Activated CD8-positive, alpha-beta memory T cell treated with anti-CD3 and anti-CD28 coated beads for 36 hours (primary cell): Measurements from ENCODE around the gene ITGBL1. TPM values are rescaled to one million over a fixed set of nuclear protein-coding genes. Genes with fewer than 3 reads are reported as not detected.
"Not testable (repeated sequence)": the region's sequence is repeated elsewhere in the genome, so short reads cannot be mapped to it uniquely, and the experiment has no call there.

Experiments used
- CTCF ChIA-PET: fragments of 350-600 bp; sonication (Branson Sonifier 250); formaldehyde crosslinking; loops from one replicate; lab custom pipeline; 2021; ENCODE audit warnings: antibody characterized with exemption; lab: Charles Lee
- POLR2A ChIA-PET: fragments of 350-600 bp; sonication (Branson Sonifier 250); formaldehyde crosslinking; loops from one replicate; lab custom pipeline; 2021; ENCODE audit warnings: antibody characterized with exemption; lab: Charles Lee
- total RNA-seq, 2 experiments: library from RNA; stranded (reverse); gene quantifications; one replicate each; pipeline ENCODE4 v1.2.3, GENCODE V29; 2021

The ITGBL1 gene
- total RNA-seq, 2 experiments from 2014 or later, result not detected

DNA sequence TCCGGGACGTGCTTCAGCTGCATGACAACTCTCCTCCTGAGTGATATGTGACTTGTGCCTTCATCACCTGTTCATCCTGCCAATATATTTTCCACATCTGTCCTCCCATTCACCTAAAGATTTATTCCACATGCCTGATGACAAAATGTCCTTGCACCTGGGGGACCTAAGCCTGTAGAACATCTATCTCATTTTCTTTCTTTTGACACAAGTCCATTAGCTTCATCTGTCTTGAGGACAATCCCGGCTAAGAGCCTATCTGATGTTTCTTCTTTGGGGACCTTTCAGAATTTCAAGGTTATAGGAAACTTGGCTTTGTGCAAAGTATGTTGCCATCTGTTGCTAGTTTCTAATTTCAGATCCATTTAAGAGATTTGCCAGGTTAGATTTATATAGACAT, 41.1 kb downstream of the ITGBL1 start:
- CTCF ChIA-PET, result no interaction called here
- POLR2A ChIA-PET, result no interaction called here

DNA sequence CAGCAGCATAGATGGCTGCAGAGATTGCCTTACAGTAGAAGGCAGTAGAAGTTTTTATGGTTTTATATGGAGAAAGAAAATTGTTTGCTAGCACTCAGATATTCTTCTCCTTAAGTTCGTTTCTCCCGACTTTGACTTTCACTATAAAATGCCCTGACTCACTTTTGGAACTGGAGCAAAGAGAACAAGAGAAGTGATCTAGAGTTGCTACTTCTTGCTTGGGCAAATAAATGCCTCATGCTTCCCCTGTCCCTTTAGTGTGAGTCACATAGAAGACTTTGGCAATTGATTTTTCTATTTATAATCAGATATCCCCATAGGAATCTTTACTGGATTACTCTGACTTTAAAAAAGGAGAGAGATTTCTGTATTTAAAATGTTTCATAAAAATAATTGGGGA, 46.9 kb downstream of the ITGBL1 start:
- CTCF ChIA-PET, result no interaction called here
- POLR2A ChIA-PET, result no interaction called here

DNA sequence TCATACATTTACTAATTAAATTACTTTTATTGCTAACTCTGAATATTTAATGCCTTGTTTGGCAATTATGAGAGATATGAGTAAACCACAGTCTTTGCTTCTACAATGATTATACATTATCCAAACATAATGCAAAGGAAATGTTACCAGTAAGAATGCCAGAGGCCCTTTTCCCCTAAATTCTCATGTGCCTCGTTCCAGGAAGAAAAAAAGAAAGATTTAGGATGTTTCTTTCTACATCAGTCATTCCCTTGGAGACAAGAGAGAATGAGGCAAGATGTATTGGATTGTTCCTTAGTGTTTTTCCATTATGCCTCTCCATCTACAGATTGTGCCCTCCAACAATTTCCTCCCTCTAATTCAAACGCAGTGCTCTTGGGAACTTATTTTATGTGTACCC, 50.1 kb downstream of the ITGBL1 start:
- ChIA-PET POLR2A (no interaction called here), CTCF (no interaction called here)

DNA sequence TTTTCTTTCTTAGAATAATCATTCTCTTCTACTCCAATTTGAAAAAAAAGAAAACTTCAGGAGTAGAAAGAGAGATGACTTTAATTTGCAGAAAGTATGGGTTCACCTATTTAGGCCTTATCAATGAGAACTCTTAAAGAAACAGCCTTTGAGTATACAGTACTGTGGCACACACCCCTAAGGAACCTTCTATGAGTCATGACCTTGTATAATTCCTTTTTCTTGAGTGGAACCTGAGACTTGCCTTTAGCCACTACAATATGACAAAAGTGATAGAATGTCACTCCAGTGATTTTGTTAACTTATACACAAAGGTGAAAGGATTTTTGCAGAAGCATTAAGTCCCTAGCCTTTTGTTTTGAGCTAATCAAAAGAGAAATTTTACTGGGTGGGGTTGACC, 58.7 kb downstream of the ITGBL1 start:
- ChIA-PET POLR2A (no interaction called here), CTCF (no interaction called here)

DNA sequence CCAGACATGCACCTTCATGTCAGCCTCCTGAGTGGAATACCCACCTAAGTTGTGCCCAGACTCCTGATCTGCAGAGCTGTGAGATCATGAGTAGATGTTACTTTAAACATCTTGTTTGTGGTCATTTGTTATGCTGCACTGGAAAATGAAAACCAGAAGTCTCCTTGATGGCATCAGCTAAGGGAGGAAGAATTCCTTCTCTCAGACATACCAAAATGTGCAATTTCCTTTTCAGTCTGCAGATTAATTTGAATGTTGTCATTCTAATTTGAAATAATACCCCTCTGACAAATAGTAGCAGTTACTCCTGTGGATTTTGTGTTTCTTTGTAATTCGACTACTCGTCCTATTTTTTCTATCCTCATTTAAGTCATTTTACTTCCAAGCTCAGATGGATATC, 59.3 kb downstream of the ITGBL1 start:
- ChIA-PET CTCF (no interaction called here), POLR2A (no interaction called here)

DNA sequence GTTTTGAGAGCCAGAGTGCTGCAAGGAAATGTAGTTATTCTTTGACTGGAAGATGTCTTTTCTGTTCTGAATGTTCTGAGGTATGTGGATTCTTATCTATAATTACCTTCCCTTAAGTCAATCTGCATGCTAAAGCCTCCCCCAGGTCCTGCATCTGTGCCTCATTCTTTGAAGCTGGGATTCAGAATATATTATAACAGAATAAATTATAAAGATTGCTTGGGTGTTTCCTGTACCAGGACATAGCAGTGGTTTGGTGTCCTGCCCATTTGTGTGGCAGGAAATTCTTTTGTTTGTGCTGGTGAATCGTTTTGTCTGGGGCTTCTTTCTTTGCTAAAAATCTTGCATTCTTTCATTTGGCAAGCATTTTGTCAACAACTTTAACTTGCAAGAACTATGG, 60.2 kb downstream of the ITGBL1 start:
- ChIA-PET POLR2A (no interaction called here), CTCF (no interaction called here)

DNA sequence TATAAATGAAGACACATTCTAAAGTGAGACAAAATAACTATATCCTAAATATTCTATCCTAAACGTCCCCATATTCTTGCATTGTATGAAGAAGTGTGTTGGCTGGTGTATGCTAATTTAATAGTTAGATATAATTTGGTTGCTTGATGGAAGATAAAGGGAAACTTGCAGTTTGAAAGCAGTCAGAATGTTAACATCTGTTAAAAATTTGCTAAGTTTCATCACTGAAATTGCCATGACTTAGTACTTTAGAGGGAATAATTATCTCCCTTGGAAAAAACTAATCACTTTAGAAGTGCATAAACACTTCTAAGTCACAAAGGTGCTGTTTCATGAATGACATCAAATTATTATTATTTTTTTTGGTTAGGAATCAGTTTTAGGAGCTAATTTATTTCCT, 61.6 kb downstream of the ITGBL1 start:
- CTCF ChIA-PET, result no interaction called here
- POLR2A ChIA-PET, result no interaction called here

DNA sequence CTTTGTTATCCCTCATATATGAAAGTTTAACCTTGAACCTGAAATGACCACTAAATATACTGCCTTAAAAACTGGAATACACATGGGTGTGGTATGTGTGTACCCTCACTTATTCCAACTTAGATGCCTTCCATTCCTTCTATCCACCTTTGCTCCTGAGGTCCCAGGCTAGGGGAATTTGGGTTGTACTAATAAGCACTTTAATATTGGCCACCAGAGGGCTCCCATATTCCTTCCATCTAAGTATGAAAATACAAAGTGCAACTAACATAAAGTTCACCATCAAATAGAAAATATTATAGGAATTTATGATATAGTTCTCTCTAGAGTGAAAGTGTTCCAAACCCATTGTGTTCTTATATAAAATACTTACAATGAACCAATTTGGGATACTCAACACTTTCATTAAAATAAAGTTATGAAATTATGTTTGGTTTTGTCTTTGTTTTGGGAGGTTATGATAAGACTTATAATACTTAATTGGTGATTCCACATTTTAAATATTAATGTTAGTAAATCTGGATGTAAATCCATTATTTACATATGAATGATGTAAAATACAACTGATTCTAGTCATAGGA, 62.3 kb downstream of the ITGBL1 start:
- CTCF ChIA-PET, result no interaction called here
- POLR2A ChIA-PET, result no interaction called here

DNA sequence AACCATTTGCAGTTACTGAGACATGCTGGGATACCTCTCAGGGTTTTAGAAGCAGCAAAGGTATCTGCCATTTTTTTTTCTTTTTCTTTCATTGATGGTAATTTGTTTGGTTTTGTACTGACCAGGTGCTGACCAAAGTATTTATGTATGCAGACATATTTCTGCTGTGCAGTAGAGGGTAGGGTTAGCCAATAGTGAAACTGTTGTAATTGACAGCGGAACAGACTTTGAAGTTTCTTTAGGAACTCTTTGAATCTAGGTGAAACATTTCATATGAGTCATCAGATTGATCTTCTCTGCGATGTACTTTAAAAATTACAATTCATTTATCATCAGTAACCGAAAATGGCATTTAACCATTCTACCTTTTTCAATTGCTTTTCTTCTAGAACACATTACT, 63.0 kb downstream of the ITGBL1 start:
- ChIA-PET POLR2A (no interaction called here), CTCF (no interaction called here)

DNA sequence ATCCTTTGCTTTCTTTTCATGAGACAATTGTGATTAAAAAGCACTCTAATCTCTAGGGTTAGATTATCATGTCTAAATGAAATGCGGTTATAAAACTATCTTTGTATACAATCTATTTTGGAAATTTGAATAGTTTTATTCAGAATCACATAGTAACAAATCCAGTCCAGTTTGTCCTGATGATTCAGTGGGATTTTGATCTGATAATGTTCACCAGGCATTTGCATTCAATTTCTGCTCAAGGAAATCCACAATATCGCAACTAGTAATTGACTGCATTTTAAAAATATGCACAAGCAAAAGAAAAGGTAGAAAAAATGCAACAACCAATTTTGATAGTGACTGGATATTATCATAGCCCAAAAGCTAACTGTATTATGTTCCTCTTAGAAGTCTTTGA, 63.8 kb downstream of the ITGBL1 start:
- ChIA-PET POLR2A (no interaction called here), CTCF (no interaction called here)

DNA sequence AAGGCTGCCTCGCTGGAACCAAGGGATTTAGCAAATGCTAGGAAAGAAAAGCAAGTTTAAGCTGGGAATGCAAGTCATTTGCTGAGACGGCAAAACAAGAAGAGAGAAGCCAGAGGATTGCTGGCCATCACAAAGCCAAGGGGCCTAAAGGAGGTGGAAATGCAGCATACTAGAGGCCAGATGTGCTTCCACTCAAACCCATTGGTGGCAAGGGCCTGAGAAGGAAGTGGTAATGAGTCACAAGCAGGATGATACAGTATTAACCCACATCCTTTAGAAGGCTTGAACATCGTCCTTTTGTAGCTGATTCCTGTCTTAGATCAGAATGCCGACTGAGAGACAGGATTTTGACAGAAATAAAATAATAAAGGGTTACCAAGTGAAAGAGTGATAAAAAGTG, 68.2 kb downstream of the ITGBL1 start:
- CTCF ChIA-PET, result no interaction called here
- POLR2A ChIA-PET, result no interaction called here

DNA sequence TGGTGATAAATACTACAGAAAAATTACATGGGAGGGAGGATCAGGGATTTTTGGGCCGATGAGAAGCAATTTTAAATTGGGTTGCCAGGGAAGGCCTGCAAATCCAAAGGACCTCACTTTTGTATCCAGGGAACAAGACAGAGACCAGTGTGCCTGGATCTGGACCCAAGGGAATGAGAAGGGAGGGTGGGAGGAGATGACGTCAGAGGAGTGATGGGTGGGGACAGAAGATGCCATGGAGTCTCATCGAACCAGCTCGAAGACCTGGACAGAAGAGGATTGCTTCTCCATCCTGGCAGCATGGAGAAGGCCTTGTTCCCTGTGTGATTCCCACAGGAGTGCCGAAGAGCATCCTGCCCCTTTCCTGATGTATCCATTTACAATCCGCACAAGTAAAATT, 68.9 kb downstream of the ITGBL1 start:
- ChIA-PET CTCF (no interaction called here), POLR2A (no interaction called here)

DNA sequence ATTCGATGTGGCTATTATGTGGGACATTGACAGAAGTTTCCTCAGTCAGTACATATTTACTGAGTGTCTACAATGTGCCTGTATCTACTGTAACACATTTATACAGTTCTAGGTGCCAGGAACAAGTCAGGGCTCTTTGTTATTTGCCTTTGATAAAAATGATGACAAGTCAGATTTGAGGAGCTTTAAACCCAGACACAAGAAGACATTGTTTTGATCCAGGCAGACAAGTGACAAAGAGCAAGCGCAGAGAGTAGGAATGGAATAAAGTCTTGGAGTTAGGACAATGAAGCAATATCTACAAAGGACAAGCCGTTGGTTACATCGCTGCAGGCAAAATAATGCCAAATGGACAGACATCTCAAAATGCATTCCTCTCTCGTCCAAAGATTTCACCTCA, 70.1 kb downstream of the ITGBL1 start:
- POLR2A ChIA-PET, result no interaction called here
- CTCF ChIA-PET, result no interaction called here

DNA sequence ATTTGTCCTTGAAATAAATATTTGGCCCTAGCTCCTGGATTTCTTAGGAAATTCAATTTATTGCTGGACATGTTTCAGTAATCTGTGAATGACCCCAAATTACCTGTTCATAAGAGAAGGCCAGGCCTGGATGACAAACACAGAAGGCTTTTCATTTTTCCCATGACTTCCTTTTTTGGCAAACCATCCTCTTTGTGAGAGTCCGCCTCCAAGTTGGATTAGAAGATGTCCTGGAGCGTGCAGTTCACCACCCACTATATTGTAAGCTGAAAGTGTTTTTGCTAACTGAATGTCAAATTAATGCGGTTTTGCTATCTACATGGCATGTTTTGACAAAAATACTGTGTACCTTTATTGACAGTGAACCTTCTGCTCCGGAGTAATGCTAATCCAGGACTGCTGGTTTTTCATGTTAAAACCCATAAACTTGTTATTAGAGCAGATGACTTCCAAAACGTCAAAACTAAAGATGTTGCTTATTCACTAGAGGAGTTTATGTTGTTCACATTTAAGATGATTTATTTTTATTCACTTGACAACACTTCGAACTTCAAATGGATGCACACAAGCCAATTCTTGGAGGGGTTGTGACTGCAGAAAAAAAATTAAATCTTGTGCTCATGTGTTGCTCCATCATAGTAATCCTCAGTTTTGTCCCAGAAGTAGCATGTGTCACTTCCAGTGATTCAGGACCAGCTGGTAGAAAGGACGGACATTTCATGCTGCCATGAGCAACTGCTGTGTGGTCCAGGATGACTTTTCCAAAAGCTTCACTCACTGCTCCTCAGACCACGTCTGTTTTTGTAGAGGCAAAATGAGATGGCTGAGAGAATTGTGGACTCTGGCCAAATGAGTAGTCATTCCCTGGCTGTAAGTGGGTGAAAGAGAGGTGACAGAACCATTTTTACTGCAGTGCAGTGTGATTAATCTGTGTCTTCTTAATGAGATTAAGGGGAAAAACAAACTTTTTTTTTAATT, 71.0 kb downstream of the ITGBL1 start:
- ChIA-PET CTCF (no interaction called here), POLR2A (no interaction called here)

DNA sequence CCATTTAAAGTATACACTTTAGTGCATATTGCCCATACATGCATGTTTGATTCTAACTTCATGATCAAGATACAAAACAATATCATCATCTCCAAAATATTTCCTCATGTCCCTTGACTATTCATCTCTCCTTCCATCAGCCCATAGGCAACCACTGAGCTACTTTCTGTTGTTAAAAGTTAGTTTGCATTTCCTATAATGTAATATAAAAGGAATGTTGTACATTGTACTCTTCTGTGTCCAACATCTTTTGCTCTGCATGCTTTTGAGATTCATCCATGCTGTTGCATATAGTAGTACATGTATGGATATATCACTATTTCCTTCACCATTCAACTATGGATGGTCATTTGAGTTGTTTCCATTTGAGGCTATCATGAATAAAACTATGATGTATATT, 74.7 kb downstream of the ITGBL1 start:
- ChIA-PET POLR2A (no interaction called here), CTCF (no interaction called here)

DNA sequence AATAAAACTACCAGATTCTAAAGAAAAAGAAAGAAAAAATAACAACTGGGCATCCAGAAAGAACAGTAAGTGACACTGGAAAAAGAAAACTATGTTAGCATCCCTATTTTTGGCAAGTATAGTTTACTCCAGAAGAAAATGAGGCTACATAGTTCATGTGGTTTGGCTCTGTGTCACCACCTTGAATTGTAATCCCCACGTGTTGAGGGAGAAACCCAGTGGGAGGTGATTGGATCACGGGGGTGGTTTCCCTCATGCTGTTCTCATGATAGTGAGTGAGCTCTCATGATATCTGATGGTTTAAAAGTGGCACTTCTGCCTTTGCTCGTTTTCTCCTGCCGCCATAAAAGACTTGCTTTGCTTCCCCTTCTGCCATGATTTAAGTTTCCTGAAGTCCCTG, 76.9 kb downstream of the ITGBL1 start:
- POLR2A ChIA-PET, result no interaction called here
- CTCF ChIA-PET, result no interaction called here

DNA sequence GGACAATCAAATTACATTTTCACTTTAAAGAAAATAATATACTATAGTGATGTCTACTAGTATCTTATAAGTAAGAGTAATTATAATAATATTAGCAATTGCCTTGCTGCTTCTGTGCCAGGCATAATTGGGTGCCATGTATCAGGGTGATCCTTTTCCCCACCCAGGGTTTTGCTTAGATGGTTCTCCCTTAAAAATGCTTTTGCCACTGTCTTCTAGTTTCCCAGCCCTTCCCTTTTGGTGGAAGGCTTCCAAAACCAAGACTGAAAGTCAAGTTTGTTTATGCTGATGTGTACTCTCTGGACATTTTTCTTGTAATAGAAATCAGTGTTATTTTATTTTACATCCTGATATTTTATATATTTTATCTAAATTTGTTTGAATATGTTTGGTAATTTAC, 77.8 kb downstream of the ITGBL1 start:
- CTCF ChIA-PET, result no interaction called here
- POLR2A ChIA-PET, result no interaction called here

DNA sequence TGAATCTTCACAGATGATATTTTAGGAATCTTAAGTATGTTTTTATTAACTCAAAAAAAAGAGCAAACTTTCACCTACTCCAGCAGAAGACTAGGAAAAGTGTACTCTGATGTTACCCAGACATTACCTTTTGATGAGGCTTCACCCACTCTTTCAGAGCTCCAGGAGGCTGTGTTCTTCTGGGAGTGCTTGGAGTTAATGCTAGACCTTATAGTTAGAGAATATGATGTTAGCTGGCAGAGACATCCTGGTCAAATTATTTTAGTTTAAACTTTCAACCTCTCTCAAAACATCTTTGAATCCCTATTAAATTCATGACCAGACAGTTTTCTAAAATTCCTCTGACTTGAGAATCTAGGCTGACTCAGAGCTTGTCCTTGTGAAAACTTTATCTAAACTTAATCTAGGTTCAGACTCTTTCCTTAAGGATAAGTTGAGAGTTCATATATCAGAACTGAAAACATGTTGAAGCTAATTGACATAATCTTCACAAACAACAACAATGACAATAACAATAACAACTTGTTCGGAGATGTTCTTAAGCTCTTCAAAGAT, 82.8 kb downstream of the ITGBL1 start:
- CTCF ChIA-PET, result no interaction called here
- POLR2A ChIA-PET, result no interaction called here

DNA sequence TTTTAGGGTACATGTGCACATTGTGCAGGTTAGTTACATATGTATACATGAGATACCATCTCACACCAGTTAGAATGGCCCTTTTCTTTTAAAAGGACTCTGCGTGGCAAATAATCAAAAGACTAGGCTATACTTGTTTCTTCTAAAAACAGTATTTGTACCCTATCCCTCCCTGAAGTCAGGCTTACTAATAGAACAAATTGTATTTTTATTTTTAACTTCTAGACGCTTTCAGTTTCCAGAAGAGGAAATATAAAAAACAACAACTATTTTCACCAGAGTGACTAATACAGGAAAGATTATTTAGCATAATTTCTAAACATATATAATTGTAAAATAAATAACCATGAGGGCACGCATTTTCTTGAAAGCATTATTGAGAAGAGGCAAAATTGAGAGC, 83.6 kb downstream of the ITGBL1 start:
- CTCF ChIA-PET, result no interaction called here
- POLR2A ChIA-PET, result no interaction called here

DNA sequence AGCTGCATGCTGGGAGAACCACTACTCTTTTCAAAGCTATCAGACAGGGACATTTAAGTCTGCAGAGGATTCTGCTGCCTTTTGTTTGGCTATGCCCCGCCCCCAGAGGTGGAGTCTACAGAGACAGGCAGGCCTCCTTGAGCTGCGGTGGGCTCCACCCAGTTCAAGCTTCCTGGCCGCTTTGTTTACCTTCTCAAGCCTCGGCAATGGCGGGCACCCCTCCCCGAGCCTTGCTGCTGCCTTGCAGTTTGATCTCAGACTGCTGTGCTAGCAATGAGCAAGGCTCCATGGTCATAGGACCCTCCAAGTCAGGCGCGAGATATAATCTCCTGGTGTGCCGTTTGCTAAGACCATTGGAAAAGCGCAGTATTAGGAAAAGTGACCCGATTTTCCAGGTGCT, 92.1 kb downstream of the ITGBL1 start:
- CTCF ChIA-PET, POLR2A ChIA-PET: not testable (repeated sequence)

DNA sequence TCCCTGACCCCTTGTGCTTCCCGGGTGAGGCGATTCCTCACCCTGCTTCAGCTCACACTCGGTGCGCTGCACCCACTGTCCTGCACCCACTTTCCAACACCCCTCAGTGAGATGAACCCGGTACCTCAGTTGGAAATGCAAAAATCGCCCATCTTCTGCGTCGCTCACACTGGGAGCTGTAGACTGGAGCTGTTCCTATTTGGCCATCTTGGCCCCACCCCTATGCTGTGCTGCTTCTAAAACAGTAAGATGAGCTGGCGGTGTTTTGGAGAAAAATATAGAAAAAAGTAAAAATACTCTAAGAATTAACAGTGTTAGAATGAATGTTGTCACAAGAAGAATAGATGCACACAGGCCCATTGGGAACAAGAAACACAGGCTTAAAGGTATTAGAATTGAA, 92.5 kb downstream of the ITGBL1 start:
- CTCF ChIA-PET, result no interaction called here
- POLR2A ChIA-PET, result no interaction called here
